Mucosa of descending colon (tissue), 3 donors: ENCODE data around the gene SCN5A. TPM values are rescaled to one million over a fixed set of nuclear protein-coding genes. Genes with fewer than 3 reads are reported as not detected.

Experiments
- ATAC-seq: fragments of 200-7000 bp; cut with Tn5 transposase; one replicate; pipeline ENCODE4 v1.9.1; 2020; ENCODE audit warnings: mild to moderate bottlenecking, moderate library complexity
- DNase-seq, 3 donors: peaks; one replicate each; pipeline ENCODE4 v3.0.0-alpha.2; 2020
- H3K36me3 ChIP-seq: fragments of 200-600 bp; one replicate; pipeline ENCODE4 v1.8.0; 2021; ENCODE audit warnings: low read depth, mild to moderate bottlenecking
- H3K4me1 ChIP-seq: fragments of 200-600 bp; one replicate; pipeline ENCODE4 v1.8.0; 2021; ENCODE audit warnings: low read depth, mild to moderate bottlenecking
- H3K4me3 ChIP-seq: fragments of 200-600 bp; one replicate; pipeline ENCODE4 v1.8.0; 2021; ENCODE audit warnings: mild to moderate bottlenecking
- H3K9me3 ChIP-seq: fragments of 200-600 bp; one replicate; pipeline ENCODE4 v1.8.0; 2021; ENCODE audit warnings: mild to moderate bottlenecking
- CTCF ChIP-seq: fragments of 200-600 bp; IDR thresholded peaks from one replicate; pipeline ENCODE4 v1.8.0; 2022; ENCODE audit warnings: antibody characterized with exemption, mild to moderate bottlenecking
- intact Hi-C, 2 donors: fragments of 100-400 bp; cut with DNase I in 1 of 2; cut with micrococcal nuclease in 1 of 2; formaldehyde crosslinking; loops; one replicate each; pipeline versions ENCODE4 v1.11.0 to v1.11.1; 2022; cut with DNase I, micrococcal nuclease
- total RNA-seq, 3 donors: library from RNA; stranded (reverse); fragmentation: NEBNext Ultra II Directional in 2 of 3; extraction: Animal tissue kit (Norgen Biotek cat#: 25700) in 2 of 3; gene quantifications; one replicate each; pipeline versions ENCODE4 v1.2.1 to v1.2.4, GENCODE V29; 2021 to 2023
- donor health status: DM: no; HTN: no; CAD: no; lungs with moderate emphysema.
- donor health status: DM: no; HTN: no; CAD: no.
- donor health status: DM: no; HTN: yes; CAD: no.

The SCN5A gene
- total RNA-seq, 3 donors from 2014 or later = 0.31 to 1.3 (median 0.32) TPM

- Histone ChIP-seq H3K9me3 (no peaks in the 10 kb centered on the region), H3K4me3 (no peak overlapping the region), H3K4me1 (no peaks in the 10 kb centered on the region), H3K36me3 (no peaks in the 10 kb centered on the region)
- intact Hi-C loops = no loop called here
- DNase-seq (no peak), ATAC-seq (no peak)
- TF ChIP-seq CTCF = no peak
Measured at GRCh38 chr3:38548154-38548931, 101.1 kb downstream of the SCN5A start.

DNA sequence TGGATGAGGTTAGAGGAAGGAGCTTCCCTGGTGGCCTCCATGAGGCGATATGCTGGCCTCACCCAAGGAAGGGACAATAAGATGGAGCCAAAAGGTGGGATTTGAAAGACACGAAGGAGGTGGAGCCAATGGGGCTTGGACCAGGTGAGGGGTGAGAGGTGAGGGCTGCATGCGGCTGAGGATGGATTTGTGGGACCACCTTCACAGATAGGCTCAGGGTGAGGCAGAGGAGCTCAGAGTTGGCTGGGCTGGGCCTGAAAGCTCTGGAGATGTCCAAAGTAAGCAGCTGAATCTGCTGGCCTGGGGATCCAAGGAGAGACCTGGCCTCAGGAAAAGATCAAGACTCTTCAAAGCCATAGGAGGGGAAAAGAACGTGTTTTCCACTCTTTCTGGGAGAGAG is 103.5 kb downstream of the SCN5A start:
- TF ChIP-seq CTCF = no peak
- H3K4me3 ChIP-seq = no peak overlapping the region
- DNase-seq (no peak), ATAC-seq (no peak)
- intact Hi-C loops = no loop called here
- no peaks in the 10 kb centered on the region for H3K9me3 ChIP-seq
- no peaks in the 10 kb centered on the region for H3K36me3 ChIP-seq
- H3K4me1 ChIP-seq = no peaks in the 10 kb centered on the region

- intact Hi-C loops = no loop called here
- DNase-seq (no peak), ATAC-seq (no peak)
- Histone ChIP-seq H3K4me1 (no peaks in the 10 kb centered on the region), H3K36me3 (no peaks in the 10 kb centered on the region), H3K9me3 (no peaks in the 10 kb centered on the region), H3K4me3 (no peak overlapping the region)
- TF ChIP-seq CTCF = no peak
Measured at GRCh38 chr3:38545550-38545949, 103.9 kb downstream of the SCN5A start.

GRCh38 chr3:38544926-38545325 is 104.6 kb downstream of the SCN5A start:
- DNase-seq = no peak
- Histone ChIP-seq H3K36me3 (no peaks in the 10 kb centered on the region), H3K4me1 (no peaks in the 10 kb centered on the region), H3K9me3 (no peaks in the 10 kb centered on the region), H3K4me3 (no peak overlapping the region)
- intact Hi-C loops = no loop called here
- no peak for ATAC-seq
- TF ChIP-seq CTCF = no peak

DNA sequence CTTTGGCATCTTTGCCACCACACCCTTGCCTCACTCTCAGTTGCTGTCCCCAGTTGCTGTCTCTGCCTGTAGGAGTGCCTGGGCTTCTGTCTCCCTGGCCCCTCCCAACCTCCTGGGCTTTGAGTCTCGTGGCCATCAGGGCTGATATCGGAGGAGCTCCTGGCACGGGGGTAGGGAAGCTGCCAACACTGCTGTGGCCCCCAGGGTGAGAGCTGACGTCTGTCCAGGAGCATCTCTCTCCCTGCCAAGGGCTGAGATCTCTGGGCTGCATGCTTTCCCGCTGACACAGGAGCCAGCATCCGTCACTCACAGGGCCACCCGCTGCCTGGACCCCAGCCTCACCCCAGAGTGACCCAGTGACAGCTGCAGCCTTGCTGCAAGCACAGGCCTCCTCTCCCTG is 105.9 kb downstream of the SCN5A start:
- Histone ChIP-seq H3K4me1 (no peaks in the 10 kb centered on the region), H3K36me3 (no peaks in the 10 kb centered on the region), H3K4me3 (no peak overlapping the region), H3K9me3 (no peaks in the 10 kb centered on the region)
- DNase-seq (no peak), ATAC-seq (no peak)
- no peak for TF ChIP-seq CTCF
- intact Hi-C loops = no loop called here
